GM18909 (cell line): Measurements from ENCODE around the gene LINGO1.

Source experiments
- ATAC-seq: cut with Tn5 transposase; IDR thresholded peaks from one replicate; pipeline ENCODE4 v1.9.1; 2021; ENCODE audit warnings: mild to moderate bottlenecking; ENCODE audit not compliant: unreplicated experiment, poor library complexity

Gene LINGO1

GRCh38 chr15:77657634-77658238 is 25.0 kb upstream of the LINGO1 start:
- no peak for ATAC-seq

- ATAC-seq: no peak
Observed at GRCh38 chr15:77656294-77656693, 23.6 kb upstream of the LINGO1 start.

- no peak for ATAC-seq
Observed at GRCh38 chr15:77654975-77655374, 22.3 kb upstream of the LINGO1 start.

GRCh38 chr15:77653832-77654480 is 21.2 kb upstream of the LINGO1 start:
- ATAC-seq: no peak

- ATAC-seq: no peak
Observed at GRCh38 chr15:77650265-77650664, 17.6 kb upstream of the LINGO1 start.

GRCh38 chr15:77649610-77650009 is 16.9 kb upstream of the LINGO1 start:
- ATAC-seq: no peak

GRCh38 chr15:77649017-77649416 is 16.3 kb upstream of the LINGO1 start:
- no peak for ATAC-seq

GRCh38 chr15:77647961-77648360 is 15.2 kb upstream of the LINGO1 start:
- ATAC-seq: no peak

- no peak for ATAC-seq
Observed at GRCh38 chr15:77646104-77646694, 13.5 kb upstream of the LINGO1 start.

GRCh38 chr15:77645602-77646001 is 12.9 kb upstream of the LINGO1 start:
- no peak for ATAC-seq

GRCh38 chr15:77644543-77645247 is 12.0 kb upstream of the LINGO1 start:
- ATAC-seq: no peak

- ATAC-seq: no peak
Observed at GRCh38 chr15:77643764-77644163, 11.1 kb upstream of the LINGO1 start.

- ATAC-seq: no peak
Observed at GRCh38 chr15:77642793-77643430, 10.2 kb upstream of the LINGO1 start.

GRCh38 chr15:77641999-77642398 is 9.3 kb upstream of the LINGO1 start:
- no peak for ATAC-seq

- no peak for ATAC-seq
Observed at GRCh38 chr15:77640615-77641014, 7.9 kb upstream of the LINGO1 start.

GRCh38 chr15:77639431-77639830 is 6.7 kb upstream of the LINGO1 start:
- ATAC-seq: no peak

GRCh38 chr15:77637851-77638692 is 5.4 kb upstream of the LINGO1 start:
- ATAC-seq: no peak

GRCh38 chr15:77636209-77636608 is 3.5 kb upstream of the LINGO1 start:
- ATAC-seq: no peak

- no peak for ATAC-seq
Observed at GRCh38 chr15:77634266-77634962, 1.7 kb upstream of the LINGO1 start.
